NCI-H1417 (cell line): ENCODE measurements around the gene HCRT.
"Not testable (repeated sequence)": the region's sequence is repeated elsewhere in the genome, so short reads cannot be mapped to it uniquely, and the experiment has no call there.

Source experiments
- DNase-seq, 3 experiments: peaks; one replicate each; lab custom pipeline; 2025; lab: John Stamatoyannopoulos, UW

The HCRT gene

DNA sequence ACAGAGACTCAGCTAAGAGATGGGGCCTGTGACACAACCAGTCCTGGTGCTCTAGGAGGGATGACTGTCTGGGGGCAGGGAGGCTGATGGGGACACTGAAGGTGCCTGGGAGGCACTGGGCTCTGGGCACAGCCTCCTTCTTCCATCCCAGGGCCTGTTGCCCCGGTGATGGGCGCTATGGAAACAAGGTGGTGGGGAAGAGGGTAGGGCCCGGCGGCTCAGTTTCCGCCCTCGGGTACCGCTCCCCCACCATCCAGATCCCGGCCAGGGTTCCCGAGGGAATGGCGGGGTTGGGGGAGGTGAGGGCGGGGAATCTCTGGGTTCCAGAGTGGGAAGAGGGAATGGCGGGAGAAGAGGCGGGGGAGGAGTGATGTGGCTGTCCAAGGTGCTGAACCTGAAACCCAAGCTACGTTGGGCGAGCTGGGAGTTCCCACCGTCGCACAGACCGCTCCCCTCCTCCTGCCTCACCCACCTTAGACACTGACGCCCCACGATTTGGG lies 5.3 kb downstream of the HCRT start:
- peak; percentile 69 to 85 (median 80) for DNase-seq

- DNase-seq, result no peak
Observed at GRCh38 chr17:42179335-42179734, 5.9 kb downstream of the HCRT start.

DNA sequence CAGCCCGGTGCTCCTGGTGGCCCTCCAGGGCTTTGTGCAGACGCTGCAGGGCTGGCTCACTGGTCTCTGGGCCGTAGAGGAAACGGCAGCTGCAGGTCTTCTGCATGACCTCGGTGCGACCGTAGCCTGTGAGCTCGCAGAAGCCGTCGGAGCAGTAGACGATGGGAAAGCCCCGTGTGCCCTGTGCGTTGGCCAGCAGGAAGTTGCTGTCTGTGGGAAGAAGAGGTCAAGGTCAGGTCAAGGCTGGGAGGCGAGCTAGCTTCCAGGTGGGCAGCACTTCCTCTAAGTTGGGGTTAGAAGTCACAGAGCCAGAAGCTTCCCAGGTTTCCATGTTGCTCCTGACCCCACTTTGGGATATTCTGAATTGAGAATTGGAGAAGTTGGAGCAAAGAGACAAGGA lies 6.4 kb downstream of the HCRT start:
- no peak for DNase-seq

DNA sequence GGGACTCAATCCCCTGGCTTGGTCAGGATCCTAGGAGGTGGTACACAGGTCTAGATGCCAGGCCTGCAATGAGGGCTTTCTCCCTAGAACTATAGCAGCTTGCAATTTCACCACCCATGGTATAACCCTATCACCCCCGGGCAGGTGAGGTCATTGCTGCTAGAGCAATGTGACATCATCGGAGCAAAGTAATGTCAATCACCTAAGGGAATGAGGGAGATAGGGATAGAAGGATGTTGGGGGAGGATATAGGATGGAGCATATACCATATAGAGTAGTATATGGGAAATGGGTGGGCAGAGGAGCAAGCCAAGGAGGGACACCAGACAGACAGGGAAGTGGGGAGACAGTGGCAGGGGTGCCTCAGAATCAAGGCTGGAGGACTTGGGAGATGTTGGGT lies 7.6 kb downstream of the HCRT start:
- no peak for DNase-seq

DNA sequence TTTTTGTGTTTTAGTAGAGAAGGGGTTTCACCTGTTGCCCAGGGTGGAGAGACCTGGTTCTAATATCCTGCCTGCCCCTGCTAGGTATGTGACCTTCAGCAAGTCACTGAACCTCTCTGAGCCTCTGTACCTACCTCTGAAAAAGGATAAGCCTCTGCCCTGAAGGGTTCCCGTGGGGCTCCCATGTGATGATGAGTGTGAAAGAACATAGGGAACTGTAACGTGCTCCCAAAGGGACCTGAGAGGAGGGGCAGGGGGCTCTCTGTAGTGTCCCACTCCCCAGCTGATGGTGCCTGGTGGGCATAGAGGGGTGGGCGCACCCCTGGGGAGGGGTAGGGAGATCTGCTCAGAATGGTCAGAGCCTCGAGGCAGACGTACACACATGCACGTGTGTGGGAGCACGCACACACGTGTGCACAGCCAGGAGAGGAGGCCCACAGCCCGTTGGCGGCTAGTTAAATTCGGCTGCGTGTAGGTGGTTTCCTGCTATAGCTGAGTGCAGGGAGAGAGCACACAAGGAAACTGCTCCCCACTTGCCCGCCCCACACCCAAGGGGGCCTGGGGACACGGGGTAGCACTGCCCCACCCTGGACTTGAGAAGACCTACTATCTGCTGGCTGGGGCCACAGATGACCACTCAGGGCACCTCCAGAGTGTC lies 11.0 kb downstream of the HCRT start:
- no peak for DNase-seq

GRCh38 chr17:42171831-42172230 lies 13.4 kb downstream of the HCRT start:
- no peak for DNase-seq

DNA sequence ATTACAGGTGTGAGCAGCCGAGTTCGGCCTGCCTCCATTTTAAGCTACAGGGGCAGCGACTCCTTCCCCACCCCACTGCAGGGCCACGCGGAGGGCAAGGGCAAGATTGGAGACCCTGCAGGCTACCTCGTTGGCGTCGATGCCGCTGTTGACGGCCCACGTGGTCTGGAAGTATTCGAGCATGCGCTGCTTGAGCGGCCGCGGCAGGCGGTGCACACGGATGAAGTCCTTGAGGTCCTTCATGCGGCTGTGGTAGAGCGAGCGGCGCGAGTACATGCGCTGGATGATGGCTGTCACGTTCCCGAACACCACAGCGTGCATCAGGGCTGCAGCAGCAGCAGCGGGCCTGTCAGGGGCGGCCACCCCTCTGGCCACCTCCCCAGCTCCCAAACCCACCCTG lies 15.9 kb downstream of the HCRT start:
- no peak for DNase-seq

GRCh38 chr17:42167807-42168206 lies 17.4 kb downstream of the HCRT start:
- DNase-seq, result no peak

DNA sequence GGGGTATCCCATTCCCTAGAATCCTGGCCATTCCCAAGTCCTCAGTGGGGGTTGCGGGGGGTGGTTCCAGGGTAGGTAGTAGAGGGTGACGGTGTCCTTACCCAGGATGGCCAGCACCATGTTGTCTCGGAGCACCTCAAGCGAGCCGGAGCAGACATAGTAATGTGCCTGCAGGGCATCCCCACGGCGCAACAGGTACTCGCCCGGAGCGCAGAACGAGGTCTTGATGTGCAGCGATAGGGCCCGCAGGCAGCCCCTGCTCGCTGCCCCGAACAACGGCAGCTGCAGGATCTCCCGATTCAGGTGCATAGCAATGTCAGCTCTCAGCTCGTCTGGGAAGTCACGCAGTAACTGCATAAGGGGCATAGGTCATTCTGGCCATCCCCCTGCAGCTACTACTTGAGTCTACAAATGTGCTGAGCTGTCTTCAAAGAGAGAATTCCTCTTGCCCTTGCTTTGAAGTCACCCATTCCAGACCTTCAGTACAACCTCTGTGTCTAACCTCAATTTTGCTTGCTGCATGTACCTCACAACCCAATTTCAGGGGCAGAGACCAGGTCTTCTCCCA lies 19.0 kb downstream of the HCRT start:
- no peak for DNase-seq

DNA sequence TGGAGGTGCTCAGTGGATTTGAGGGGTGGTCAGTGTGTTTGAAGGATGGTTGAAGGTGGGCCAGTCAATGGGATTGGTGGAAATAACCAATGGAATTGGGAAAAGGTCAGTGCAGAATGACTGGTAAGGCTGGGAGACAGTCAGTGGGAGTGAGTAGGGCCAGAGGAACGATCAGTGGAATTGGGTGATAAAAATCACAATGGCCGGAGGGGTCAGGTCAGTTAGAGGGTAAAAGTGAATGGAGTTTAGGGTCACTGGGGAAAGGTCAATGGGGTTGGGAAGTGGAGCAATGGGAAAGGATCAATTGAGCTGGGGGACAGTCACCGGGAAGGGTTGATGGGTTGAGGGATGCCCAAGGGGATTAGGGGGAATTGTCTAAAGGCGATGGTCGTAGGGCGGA lies 19.5 kb downstream of the HCRT start:
- DNase-seq, result no peak

DNA sequence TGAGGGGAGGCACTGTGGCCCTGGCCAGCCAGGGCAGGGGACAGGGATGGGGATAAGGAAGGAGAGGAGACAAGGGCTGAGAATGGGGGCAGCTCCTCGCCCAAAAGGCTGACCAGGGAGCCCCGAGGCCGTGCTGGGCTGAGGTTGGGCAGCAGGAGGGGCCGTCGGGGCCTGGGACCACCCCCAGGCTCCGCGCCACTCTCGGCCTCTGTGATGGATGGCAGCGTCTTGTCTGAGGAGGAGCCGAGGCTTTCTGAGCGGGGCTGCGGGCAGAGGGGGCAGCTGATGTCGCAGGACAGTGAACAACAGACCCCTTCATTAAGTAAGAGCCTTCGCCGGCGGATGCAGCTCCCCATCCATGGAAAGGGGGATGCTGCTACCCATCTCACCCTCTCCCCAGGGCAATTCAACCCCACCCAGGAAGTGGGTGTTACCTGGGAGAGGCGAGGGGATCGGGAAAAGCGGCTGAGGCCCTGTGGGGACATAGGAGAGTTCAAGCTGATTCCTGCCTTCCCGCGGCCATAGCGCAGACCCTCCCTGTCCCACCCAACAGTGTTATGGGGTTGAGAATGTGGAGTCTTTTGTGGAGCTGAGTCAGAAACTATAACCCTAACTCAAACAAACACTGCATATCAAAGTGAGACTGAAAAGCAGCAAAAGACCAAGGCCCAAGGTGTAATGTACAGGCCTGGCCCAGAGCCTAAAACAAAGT lies 21.4 kb downstream of the HCRT start:
- no peak for DNase-seq

DNA sequence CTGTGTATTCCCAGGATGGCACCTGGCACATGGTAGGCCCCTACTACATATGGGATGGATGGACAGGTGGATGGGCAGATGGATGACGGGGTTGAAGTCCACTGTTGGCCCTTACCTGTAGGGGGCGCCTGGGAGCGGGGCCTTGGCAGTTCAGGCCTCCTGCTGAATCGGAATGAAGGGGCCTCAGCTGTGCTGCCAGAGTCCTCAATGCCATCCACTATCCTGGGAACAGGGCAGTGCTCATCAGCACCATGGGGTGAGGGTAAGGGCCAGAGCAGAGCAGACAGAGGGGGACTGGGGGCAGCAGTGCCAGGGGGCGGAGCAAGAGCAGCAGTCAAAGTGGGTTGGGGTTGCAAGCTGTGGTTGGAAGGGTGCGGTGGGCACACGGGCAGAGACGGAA lies 22.1 kb downstream of the HCRT start:
- no peak for DNase-seq

GRCh38 chr17:42160531-42160910 lies 24.7 kb downstream of the HCRT start:
- no peak for DNase-seq

- DNase-seq, result no peak
Observed at GRCh38 chr17:42159796-42160530, 25.3 kb downstream of the HCRT start.

DNA sequence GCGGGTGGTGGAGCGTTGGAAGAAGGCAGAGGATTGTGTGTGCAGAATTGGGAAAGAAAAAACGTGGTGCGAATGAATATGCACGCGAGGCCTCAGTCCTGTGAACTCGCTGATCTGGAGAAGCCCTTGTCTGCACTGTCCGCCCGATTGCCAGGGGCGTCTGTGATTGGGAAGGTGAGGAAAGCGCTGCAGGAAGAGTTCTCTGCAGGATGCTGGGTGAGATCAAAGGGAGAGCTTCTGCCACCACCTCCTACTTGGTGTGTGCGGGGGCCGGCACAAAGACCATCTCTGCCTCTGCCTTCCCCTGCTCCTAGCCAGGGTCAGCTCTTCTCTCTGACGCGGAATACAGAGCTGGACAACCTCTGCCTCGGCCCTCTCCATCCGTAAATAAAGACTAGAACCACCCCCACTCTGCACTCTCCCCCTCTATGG lies 29.6 kb downstream of the HCRT start:
- peak in 1 of 3 experiments; percentile 46 for DNase-seq

DNA sequence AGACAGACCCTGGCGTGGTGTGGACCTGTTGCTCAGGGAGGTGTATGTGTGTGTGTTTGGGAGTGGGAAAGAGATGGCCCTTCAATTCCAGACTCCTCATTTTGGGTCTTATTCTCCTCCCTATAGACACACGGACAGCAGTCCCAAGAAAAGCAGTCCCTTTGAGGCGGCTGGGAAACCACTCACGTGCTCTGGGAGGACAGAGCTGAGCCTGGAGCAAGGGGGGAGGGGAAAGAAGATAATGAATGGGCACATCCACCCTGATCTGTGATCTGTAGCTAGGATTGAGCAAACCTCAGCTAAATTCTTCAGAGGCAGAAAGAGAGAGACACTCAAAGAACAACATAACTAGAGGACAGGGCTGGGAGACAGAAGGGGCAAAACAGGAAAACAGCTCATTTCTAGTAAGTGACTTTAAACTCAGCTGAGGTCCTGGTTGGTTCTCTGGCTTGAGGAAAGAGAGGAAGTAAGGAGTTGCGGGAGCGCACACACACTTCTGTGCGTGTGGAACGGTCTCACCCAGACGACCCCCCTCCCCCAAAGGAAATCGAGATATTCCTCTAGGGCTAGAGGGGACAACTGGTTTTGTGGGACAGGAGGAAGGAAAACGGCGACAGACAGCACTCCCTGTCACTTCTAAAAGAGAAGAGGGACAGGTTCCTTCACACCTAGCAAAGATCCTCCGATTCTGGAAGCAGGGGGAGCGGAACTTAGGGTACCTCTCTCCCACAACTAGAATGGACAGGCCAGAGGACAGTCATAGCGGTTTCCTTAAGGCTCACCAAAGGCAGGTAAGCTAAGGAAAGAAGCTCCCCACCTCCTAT lies 31.1 kb downstream of the HCRT start:
- peak in 1 of 3 experiments; percentile 44 for DNase-seq

DNA sequence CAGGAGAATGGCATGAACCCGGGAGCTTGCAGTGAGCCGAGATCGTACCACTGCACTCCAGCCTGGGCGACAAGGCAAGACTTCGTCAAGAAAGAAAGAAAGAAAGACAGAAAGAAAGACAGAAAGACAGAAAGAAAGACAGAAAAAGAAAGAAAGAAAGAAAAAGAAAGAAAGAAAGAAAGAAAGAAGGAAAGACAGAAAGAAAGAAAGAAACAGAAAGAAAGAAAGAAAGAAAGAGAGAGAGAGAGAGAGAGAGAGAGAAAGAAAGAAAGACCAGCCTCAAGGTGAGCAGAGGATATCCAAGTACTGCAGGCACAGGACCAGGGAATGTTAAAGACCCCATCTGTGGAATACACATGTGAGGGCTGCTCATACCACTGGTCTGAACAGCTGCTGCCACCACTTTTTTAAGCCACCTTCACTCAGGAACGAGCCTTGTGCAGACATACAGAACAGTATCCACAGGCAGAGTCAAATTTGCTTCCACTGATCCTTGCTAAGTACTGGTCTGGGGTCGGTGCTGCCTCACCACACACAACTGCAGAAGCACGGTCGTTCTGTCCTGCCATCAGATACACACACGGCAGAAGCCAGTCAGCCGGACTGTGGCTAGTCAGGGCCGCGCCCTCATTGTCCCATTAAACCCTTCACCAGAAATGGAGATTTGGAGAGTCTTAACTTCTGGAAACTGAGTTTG lies 38.2 kb downstream of the HCRT start:
- DNase-seq, result no peak

GRCh38 chr17:42143138-42143537 lies 42.1 kb downstream of the HCRT start:
- DNase-seq, result not testable (repeated sequence)

GRCh38 chr17:42142371-42142896 lies 42.8 kb downstream of the HCRT start:
- DNase-seq, result no peak

DNA sequence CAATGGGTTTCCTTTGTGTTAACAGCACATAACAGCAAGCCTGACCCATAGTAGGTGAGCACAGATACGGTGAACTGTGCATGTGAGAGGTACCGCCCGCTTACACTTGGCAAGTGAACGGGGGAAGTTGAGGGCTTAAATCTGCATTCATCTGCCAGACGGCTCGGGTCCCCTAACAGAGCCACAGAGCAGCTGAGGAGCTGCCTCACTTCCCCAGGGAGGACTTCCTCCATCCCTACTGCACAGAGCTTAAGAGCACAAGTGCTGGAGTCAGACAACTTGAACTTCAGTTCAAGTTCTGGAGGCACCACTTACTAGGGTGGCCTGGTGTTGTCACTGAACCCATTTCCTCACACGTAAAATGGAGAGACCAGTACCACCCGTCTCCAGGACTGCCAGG lies 43.9 kb downstream of the HCRT start:
- DNase-seq, result no peak

DNA sequence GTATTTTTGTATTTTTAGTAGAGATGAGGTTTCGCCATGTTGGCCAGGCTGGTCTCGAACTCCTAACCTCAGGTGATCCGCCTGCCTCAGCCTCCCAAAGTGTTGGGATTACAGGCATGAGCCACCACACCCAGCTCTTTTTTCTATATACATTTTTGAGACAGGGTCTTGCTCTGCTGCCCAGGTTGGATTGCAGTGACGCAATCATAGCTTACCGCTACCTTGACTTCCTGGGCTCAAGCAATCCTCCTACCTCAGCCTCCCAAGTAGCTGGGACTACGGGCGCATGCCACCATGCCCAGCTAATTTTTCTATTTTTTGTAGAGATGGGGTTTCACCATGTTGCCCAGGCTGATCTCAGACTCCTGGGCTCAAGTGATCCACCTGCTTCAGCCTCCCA lies 44.6 kb downstream of the HCRT start:
- DNase-seq, result not testable (repeated sequence)
